ENCODE measurements around the gene OR6C1. TPM values are rescaled to one million over a fixed set of nuclear protein-coding genes. Genes with fewer than 3 reads are reported as not detected.
"Not testable (repeated sequence)": the region's sequence is repeated elsewhere in the genome, so short reads cannot be mapped to it uniquely, and the experiment has no call there.

Gene OR6C1
- not detected for total RNA-seq

GRCh38 chr12:55314043-55314442, at the start of gene OR6C1:
Gene OR6C1, plus strand, starts transcription at chr12:55314343. Its CDS starts 6,257 bp downstream, at chr12:55320600.
- DNase-seq (ENCODE audit: low spot score): no peak

- DNase-seq (ENCODE audit: low spot score): no peak
Observed at GRCh38 chr12:55280991-55281390, 33.2 kb upstream of the OR6C1 start.

- DNase-seq (ENCODE audit: low spot score): no peak
Observed at GRCh38 chr12:55289999-55290398, 24.1 kb upstream of the OR6C1 start.

GRCh38 chr12:55296469-55296868, 17.7 kb upstream of the OR6C1 start, which contains the start of gene OR6C6:
Gene OR6C6, minus strand, starts transcription at chr12:55296569. Its CDS starts 1,337 bp downstream, at chr12:55295232.
- DNase-seq (ENCODE audit: low spot score): no peak

- no peak for DNase-seq (ENCODE audit: low spot score)
Observed at GRCh38 chr12:55320201-55320600, 6.1 kb downstream of the OR6C1 start.

GRCh38 chr12:55325801-55326200, 11.7 kb downstream of the OR6C1 start:
- not testable (repeated sequence) for DNase-seq (ENCODE audit: low spot score)

- DNase-seq (ENCODE audit: low spot score): no peak
Observed at GRCh38 chr12:55330446-55330845, 16.3 kb downstream of the OR6C1 start, which contains the start of gene OR6C3. Gene OR6C3, plus strand, starts transcription at chr12:55330746. Its CDS starts 955 bp downstream, at chr12:55331701.

GRCh38 chr12:55336002-55336401, 21.9 kb downstream of the OR6C1 start:
- no peak for DNase-seq (ENCODE audit: low spot score)

GRCh38 chr12:55355338-55355737, 41.2 kb downstream of the OR6C1 start:
- DNase-seq (ENCODE audit: low spot score): not testable (repeated sequence)

- DNase-seq (ENCODE audit: low spot score): no peak
Observed at GRCh38 chr12:55362675-55363074, 48.5 kb downstream of the OR6C1 start, which contains the start of gene OR6C75. Gene OR6C75, plus strand, starts transcription at chr12:55362975. Its CDS starts 2,136 bp downstream, at chr12:55365111.

GRCh38 chr12:55365086-55365485, 50.9 kb downstream of the OR6C1 start:
- no peak for DNase-seq (ENCODE audit: low spot score)

Other genes with a start within 250 kb of the OR6C1 start
- gene OR9K2, start 187.9 kb upstream of the OR6C1 start, total RNA-seq: not detected
- not detected for gene OR10A7, start 93.3 kb upstream of the OR6C1 start, total RNA-seq
- gene OR6C74, start 69.7 kb upstream of the OR6C1 start, total RNA-seq: not detected
- not detected for gene OR6C6, start 17.8 kb upstream of the OR6C1 start, total RNA-seq
- not detected for gene OR6C3, start 16.4 kb downstream of the OR6C1 start, total RNA-seq
- not detected for gene OR6C75, start 48.6 kb downstream of the OR6C1 start, total RNA-seq
- gene OR6C65, start 86.2 kb downstream of the OR6C1 start, total RNA-seq: not detected
- not detected for gene OR6C76, start 111.9 kb downstream of the OR6C1 start, total RNA-seq
- 1.2 TPM for gene OR6C2, start 129.7 kb downstream of the OR6C1 start, total RNA-seq
- not detected for gene OR6C70, start 155.8 kb downstream of the OR6C1 start, total RNA-seq
- gene OR6C68, start 178.0 kb downstream of the OR6C1 start, total RNA-seq: not detected
- gene OR6C4, start 235.3 kb downstream of the OR6C1 start, total RNA-seq: not detected

All from ureter (tissue), 1 donor.